HG03521 (cell line): ENCODE measurements around the gene TIGD3.

Experiments used
- ATAC-seq: cut with Tn5 transposase; IDR thresholded peaks from one replicate; pipeline ENCODE4 v1.9.1; 2021; ENCODE audit warnings: mild to moderate bottlenecking, moderate library complexity; ENCODE audit not compliant: unreplicated experiment

The TIGD3 gene

GRCh38 chr11:65388731-65389130 is 34.2 kb downstream of the TIGD3 start:
- no peak for ATAC-seq

GRCh38 chr11:65389294-65389980 is 34.9 kb downstream of the TIGD3 start:
- no peak for ATAC-seq

GRCh38 chr11:65390099-65390941 is 35.8 kb downstream of the TIGD3 start:
- ATAC-seq: no peak

GRCh38 chr11:65390996-65391395 is 36.4 kb downstream of the TIGD3 start:
- no peak for ATAC-seq

GRCh38 chr11:65392186-65392829 is 37.8 kb downstream of the TIGD3 start:
- ATAC-seq: no peak

- ATAC-seq: no peak
Measured at GRCh38 chr11:65392899-65393298, 38.3 kb downstream of the TIGD3 start.

- ATAC-seq: no peak
Measured at GRCh38 chr11:65393513-65394079, 39.0 kb downstream of the TIGD3 start.

- ATAC-seq: no peak
Measured at GRCh38 chr11:65394125-65394536, 39.6 kb downstream of the TIGD3 start.

- no peak for ATAC-seq
Measured at GRCh38 chr11:65395961-65396530, 41.5 kb downstream of the TIGD3 start.

GRCh38 chr11:65396769-65397745 is 42.5 kb downstream of the TIGD3 start:
- no peak for ATAC-seq

GRCh38 chr11:65398362-65398910 is 43.9 kb downstream of the TIGD3 start:
- no peak for ATAC-seq

- no peak for ATAC-seq
Measured at GRCh38 chr11:65399249-65399648, 44.7 kb downstream of the TIGD3 start.

GRCh38 chr11:65399845-65400244 is 45.3 kb downstream of the TIGD3 start:
- ATAC-seq: no peak

GRCh38 chr11:65400307-65401072 is 45.9 kb downstream of the TIGD3 start:
- no peak for ATAC-seq

GRCh38 chr11:65401073-65401802 is 46.7 kb downstream of the TIGD3 start:
- ATAC-seq: no peak

- no peak for ATAC-seq
Measured at GRCh38 chr11:65401803-65402248, 47.3 kb downstream of the TIGD3 start.

GRCh38 chr11:65402790-65403189 is 48.2 kb downstream of the TIGD3 start:
- no peak for ATAC-seq

- no peak for ATAC-seq
Measured at GRCh38 chr11:65403607-65404121, 49.1 kb downstream of the TIGD3 start.
